SK-N-MC (cell line): Measurements from ENCODE around the gene SAFB2.

Experiments used
- EZH2 ChIP-seq: fragments of 200-600 bp; sonication (generic); IDR thresholded peaks from one replicate; pipeline ENCODE4 v1.6.1; 2017; ENCODE audit warnings: antibody characterized with exemption
- POLR2AphosphoS5 ChIP-seq: IDR thresholded peaks from 2 replicates; pipeline ENCODE4 v1.6.1; 2012; ENCODE audit warnings: mild to moderate bottlenecking, low read depth, low read length, borderline replicate concordance

DNA sequence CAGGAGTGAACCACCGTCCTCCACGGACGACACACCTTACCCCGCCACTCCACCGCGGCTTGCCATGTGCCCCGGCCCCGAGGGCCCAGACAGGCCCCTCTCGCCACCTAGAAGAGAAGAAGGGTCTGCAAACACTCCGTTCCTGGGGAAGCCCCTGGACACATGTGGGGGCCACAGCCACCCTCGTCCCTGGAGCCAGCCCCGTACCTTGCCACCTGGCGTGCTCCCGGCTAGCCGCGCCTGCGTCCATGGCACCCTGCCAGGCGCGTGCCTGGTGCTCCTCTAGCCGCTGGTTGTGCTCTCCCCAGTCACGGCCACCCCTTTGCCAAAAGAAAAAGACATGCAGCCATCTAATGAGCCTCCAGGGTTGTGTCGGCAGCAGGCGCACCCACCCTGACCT is 34.9 kb downstream of the SAFB2 start:
- TF ChIP-seq EZH2 (no peak), POLR2AphosphoS5 (no peak)
